ENCODE measurements around the gene CAPNS2. TPM values are rescaled to one million over a fixed set of nuclear protein-coding genes. Genes with fewer than 3 reads are reported as not detected.

Gene CAPNS2
- total RNA-seq, 2 experiments from 2014 or later = not detected

- H3K9me3 Mint-ChIP-seq = no peaks in the 10 kb centered on the region
- H3K27ac Mint-ChIP-seq = no peak overlapping the region
- H3K4me3 Mint-ChIP-seq = no peak overlapping the region
- no peaks in the 10 kb centered on the region for H3K4me1 Mint-ChIP-seq
- H3K36me3 Mint-ChIP-seq (ENCODE audit: low read depth) = no peaks in the 10 kb centered on the region
- CTCF ChIA-PET = no interaction called here
- POLR2A ChIA-PET = no interaction called here
- H3K27me3 Mint-ChIP-seq = no peaks in the 10 kb centered on the region
- DNase-seq = no peak
Measured at GRCh38 chr16:55552621-55553020, 13.9 kb upstream of the CAPNS2 start.

GRCh38 chr16:55555436-55555835 lies 11.0 kb upstream of the CAPNS2 start:
- H3K27me3 Mint-ChIP-seq = no peaks in the 10 kb centered on the region
- ChIA-PET CTCF (interaction anchor here (1.4 kb wide), 1 partner anchor 13 kb away, joined by 4 read pairs; no protein-coding TSS in a partner anchor), POLR2A (no interaction called here)
- H3K4me1 Mint-ChIP-seq = no peaks in the 10 kb centered on the region
- DNase-seq = no peak
- H3K36me3 Mint-ChIP-seq (ENCODE audit: low read depth) = no peaks in the 10 kb centered on the region
- H3K4me3 Mint-ChIP-seq = no peak overlapping the region
- no peak overlapping the region for H3K27ac Mint-ChIP-seq
- H3K9me3 Mint-ChIP-seq = no peaks in the 10 kb centered on the region

GRCh38 chr16:55557186-55557585 lies 9.3 kb upstream of the CAPNS2 start:
- no peak overlapping the region for H3K4me3 Mint-ChIP-seq
- no peaks in the 10 kb centered on the region for H3K4me1 Mint-ChIP-seq
- no peak for DNase-seq
- H3K27me3 Mint-ChIP-seq = no peaks in the 10 kb centered on the region
- POLR2A ChIA-PET = no interaction called here
- CTCF ChIA-PET = no interaction called here
- no peak overlapping the region for H3K27ac Mint-ChIP-seq
- H3K9me3 Mint-ChIP-seq = no peaks in the 10 kb centered on the region
- no peaks in the 10 kb centered on the region for H3K36me3 Mint-ChIP-seq (ENCODE audit: low read depth)

GRCh38 chr16:55559233-55559632 lies 7.3 kb upstream of the CAPNS2 start:
- DNase-seq = no peak
- no peaks in the 10 kb centered on the region for H3K4me1 Mint-ChIP-seq
- POLR2A ChIA-PET = no interaction called here
- CTCF ChIA-PET = no interaction called here
- H3K27ac Mint-ChIP-seq = no peak overlapping the region
- no peaks in the 10 kb centered on the region for H3K9me3 Mint-ChIP-seq
- H3K36me3 Mint-ChIP-seq (ENCODE audit: low read depth) = no peaks in the 10 kb centered on the region
- no peak overlapping the region for H3K4me3 Mint-ChIP-seq
- peaks cover 11% of the 10 kb centered on the region for H3K27me3 Mint-ChIP-seq

- CTCF ChIA-PET = no interaction called here
- no peak overlapping the region for H3K27ac Mint-ChIP-seq
- no peak for DNase-seq
Measured at GRCh38 chr16:55559933-55560516, 6.5 kb upstream of the CAPNS2 start.

GRCh38 chr16:55561319-55561848 lies 5.1 kb upstream of the CAPNS2 start:
- POLR2A ChIA-PET = no interaction called here
- no peaks in the 10 kb centered on the region for H3K4me1 Mint-ChIP-seq
- H3K27me3 Mint-ChIP-seq = peaks cover 11% of the 10 kb centered on the region
- H3K4me3 Mint-ChIP-seq = no peak overlapping the region
- CTCF ChIA-PET = no interaction called here
- no peaks in the 10 kb centered on the region for H3K36me3 Mint-ChIP-seq (ENCODE audit: low read depth)
- no peaks in the 10 kb centered on the region for H3K9me3 Mint-ChIP-seq
- no peak for DNase-seq
- no peak overlapping the region for H3K27ac Mint-ChIP-seq

More at GRCh38 chr16:55559933-55560516, 6.5 kb upstream of the CAPNS2 start:
- Mint-ChIP-seq H3K27me3 (peaks cover 11% of the 10 kb centered on the region), H3K36me3 (ENCODE audit: low read depth) (no peaks in the 10 kb centered on the region), H3K4me1 (no peaks in the 10 kb centered on the region), H3K9me3 (no peaks in the 10 kb centered on the region), H3K4me3 (no peak overlapping the region)
- POLR2A ChIA-PET = no interaction called here

GRCh38 chr16:55562936-55563335 lies 3.5 kb upstream of the CAPNS2 start:
- DNase-seq = no peak
- POLR2A ChIA-PET = no interaction called here
- Mint-ChIP-seq H3K4me3 (no peak overlapping the region), H3K36me3 (ENCODE audit: low read depth) (no peaks in the 10 kb centered on the region), H3K9me3 (no peaks in the 10 kb centered on the region), H3K27ac (no peak overlapping the region), H3K4me1 (no peaks in the 10 kb centered on the region), H3K27me3 (peaks cover 11% of the 10 kb centered on the region)
- CTCF ChIA-PET = no interaction called here

GRCh38 chr16:55563797-55564196 lies 2.7 kb upstream of the CAPNS2 start:
- ChIA-PET CTCF (no interaction called here), POLR2A (no interaction called here)
- H3K27me3 Mint-ChIP-seq = peaks cover 11% of the 10 kb centered on the region
- H3K27ac Mint-ChIP-seq = no peak overlapping the region
- H3K36me3 Mint-ChIP-seq (ENCODE audit: low read depth) = no peaks in the 10 kb centered on the region
- H3K4me1 Mint-ChIP-seq = no peaks in the 10 kb centered on the region
- H3K9me3 Mint-ChIP-seq = no peaks in the 10 kb centered on the region
- DNase-seq = no peak
- no peak overlapping the region for H3K4me3 Mint-ChIP-seq

- ChIA-PET POLR2A (no interaction called here), CTCF (no interaction called here)
- Mint-ChIP-seq H3K27ac (no peak overlapping the region), H3K27me3 (peaks cover 18% of the 10 kb centered on the region), H3K9me3 (no peaks in the 10 kb centered on the region), H3K4me1 (no peaks in the 10 kb centered on the region), H3K4me3 (no peak overlapping the region), H3K36me3 (ENCODE audit: low read depth) (no peaks in the 10 kb centered on the region)
- no peak for DNase-seq
Measured at GRCh38 chr16:55565086-55565485, 1.4 kb upstream of the CAPNS2 start.

- ChIA-PET POLR2A (no interaction called here), CTCF (interaction anchor here (1.0 to 1.2 kb wide), 2 partner anchors 11 to 16 kb away, joined by 3 to 4 read pairs; no protein-coding TSS in a partner anchor)
- H3K36me3 Mint-ChIP-seq (ENCODE audit: low read depth) = no peaks in the 10 kb centered on the region
- DNase-seq = no peak
- no peaks in the 10 kb centered on the region for H3K4me1 Mint-ChIP-seq
- peaks cover 18% of the 10 kb centered on the region for H3K27me3 Mint-ChIP-seq
- H3K9me3 Mint-ChIP-seq = no peaks in the 10 kb centered on the region
- H3K27ac Mint-ChIP-seq = no peak overlapping the region
- no peak overlapping the region for H3K4me3 Mint-ChIP-seq
Measured at GRCh38 chr16:55567382-55567781, 898 bp downstream of the CAPNS2 start.

- DNase-seq = no peak
- Mint-ChIP-seq H3K27ac (no peak overlapping the region), H3K4me3 (no peak overlapping the region), H3K9me3 (no peaks in the 10 kb centered on the region), H3K4me1 (no peaks in the 10 kb centered on the region), H3K27me3 (peaks cover 17% of the 10 kb centered on the region), H3K36me3 (ENCODE audit: low read depth) (no peaks in the 10 kb centered on the region)
- CTCF ChIA-PET = interaction anchor here (1.0 to 1.2 kb wide), 2 partner anchors 12 to 15 kb away, joined by 3 to 4 read pairs; no protein-coding TSS in a partner anchor
- POLR2A ChIA-PET = interaction anchor here (0.5 kb wide), 1 partner anchor 12 kb away, joined by 3 read pairs; no protein-coding TSS in a partner anchor
Measured at GRCh38 chr16:55568207-55568606, 1.7 kb downstream of the CAPNS2 start.

- Mint-ChIP-seq H3K4me1 (no peaks in the 10 kb centered on the region), H3K9me3 (no peaks in the 10 kb centered on the region), H3K27me3 (peaks cover 9% of the 10 kb centered on the region), H3K36me3 (ENCODE audit: low read depth) (no peaks in the 10 kb centered on the region), H3K4me3 (no peak overlapping the region), H3K27ac (no peak overlapping the region)
- no peak for DNase-seq
- ChIA-PET CTCF (no interaction called here), POLR2A (no interaction called here)
Measured at GRCh38 chr16:55569025-55569424, 2.5 kb downstream of the CAPNS2 start.

GRCh38 chr16:55570159-55570558 lies 3.7 kb downstream of the CAPNS2 start:
- Mint-ChIP-seq H3K27me3 (peaks cover 9% of the 10 kb centered on the region), H3K4me3 (no peak overlapping the region), H3K36me3 (ENCODE audit: low read depth) (no peaks in the 10 kb centered on the region), H3K4me1 (no peaks in the 10 kb centered on the region), H3K27ac (no peak overlapping the region), H3K9me3 (no peaks in the 10 kb centered on the region)
- ChIA-PET CTCF (no interaction called here), POLR2A (no interaction called here)
- DNase-seq = no peak

GRCh38 chr16:55571191-55571897 lies 4.9 kb downstream of the CAPNS2 start:
- CTCF ChIA-PET = no interaction called here
- no peaks in the 10 kb centered on the region for H3K9me3 Mint-ChIP-seq
- no peak overlapping the region for H3K4me3 Mint-ChIP-seq
- H3K36me3 Mint-ChIP-seq (ENCODE audit: low read depth) = no peaks in the 10 kb centered on the region
- DNase-seq = no peak
- no peaks in the 10 kb centered on the region for H3K4me1 Mint-ChIP-seq
- no peak overlapping the region for H3K27ac Mint-ChIP-seq
- peaks cover 9% of the 10 kb centered on the region for H3K27me3 Mint-ChIP-seq
- POLR2A ChIA-PET = no interaction called here

Measured in activated CD4-positive, alpha-beta T cell treated with anti-CD3 and anti-CD28 coated beads, Interleukin-2, amount 10 ng/mL, durations not matched to agents 7 days and 5 days (primary cell).